Fibroblast of lung (primary cell): ENCODE data around the gene KLHL7. TPM values are rescaled to one million over a fixed set of nuclear protein-coding genes. Genes with fewer than 3 reads are reported as not detected.

Source experiments
- DNase-seq, 2 donors: peaks; one replicate each; pipeline versions ENCODE4 v3.0.0 to v3.0.0-alpha.2; 2010; ENCODE audit warnings: low read depth in 2 of 2
- H2AFZ ChIP-seq: 2 replicates; pipeline ENCODE4 v1.5.1; 2012; ENCODE audit warnings: low read length, control low read depth, inconsistent platforms
- H3K27ac ChIP-seq: 2 replicates; pipeline ENCODE4 v1.5.1; 2011; ENCODE audit warnings: low read length, control low read depth; ENCODE audit not compliant: insufficient read depth
- H3K27me3 ChIP-seq: 2 replicates; pipeline ENCODE4 v1.5.1; 2011; ENCODE audit warnings: mild to moderate bottlenecking, low read length; ENCODE audit not compliant: control insufficient read depth, insufficient read depth
- H3K36me3 ChIP-seq: 2 replicates; pipeline ENCODE4 v1.5.1; 2011; ENCODE audit warnings: low read length; ENCODE audit not compliant: control insufficient read depth, insufficient read depth
- H3K4me1 ChIP-seq: 2 replicates; pipeline ENCODE4 v1.5.1; 2011; ENCODE audit warnings: low read length; ENCODE audit not compliant: control insufficient read depth, insufficient read depth; ENCODE audit errors: extremely low read depth
- H3K4me2 ChIP-seq: 2 replicates; pipeline ENCODE4 v1.5.1; 2011; ENCODE audit warnings: low read length, control low read depth; ENCODE audit not compliant: insufficient read depth; ENCODE audit errors: extremely low read depth
- H3K4me3 ChIP-seq, 4 experiments: fragments of 200-600 bp in 1 of 4; sonication (generic) in 1 of 4; replicated peaks in 1 of 4; 2 replicates each; pipeline ENCODE4 v1.5.1; 2011 to 2016; ENCODE audit warnings: low read length in 4 of 4, low read depth in 3 of 4, mild to moderate bottlenecking in 3 of 4, control low read depth in 2 of 4, inconsistent platforms in 1 of 4, mixed read lengths in 1 of 4; ENCODE audit not compliant: insufficient read depth in 1 of 4; ENCODE audit errors: control extremely low read depth in 1 of 4
- H3K79me2 ChIP-seq: 2 replicates; pipeline ENCODE4 v1.5.1; 2012; ENCODE audit warnings: mild to moderate bottlenecking, low read length, inconsistent platforms; ENCODE audit not compliant: control insufficient read depth, insufficient read depth
- H3K9ac ChIP-seq: 2 replicates; pipeline ENCODE4 v1.5.1; 2011; ENCODE audit warnings: mild to moderate bottlenecking, low read length, control low read depth; ENCODE audit not compliant: insufficient read depth
- H3K9me3 ChIP-seq: 2 replicates; pipeline ENCODE4 v1.5.1; 2012; ENCODE audit warnings: low read depth, low read length; ENCODE audit not compliant: control insufficient read depth, insufficient read depth
- H4K20me1 ChIP-seq: 2 replicates; pipeline ENCODE4 v1.5.1; 2011; ENCODE audit warnings: low read length; ENCODE audit not compliant: control insufficient read depth, insufficient read depth; ENCODE audit errors: extremely low read depth
- EZH2 ChIP-seq: IDR thresholded peaks from 2 replicates; pipeline ENCODE4 v1.5.1; 2012; ENCODE audit warnings: low read length, control low read depth, mild to moderate bottlenecking; ENCODE audit errors: missing control alignments
- polyA plus RNA-seq, 2 donors: library from polyadenylated mRNA; depleted of rRNA in 1 of 2; stranded (reverse) in 1 of 2; unstranded in 1 of 2; fragments of >200 nt; gene quantifications; 2 replicates each; pipeline ENCODE4 v1.2.1, GENCODE V29; 2011 to 2012; ENCODE audit warnings: missing spikeins in 1 of 2
- total RNA-seq: library from RNA; depleted of rRNA; stranded (reverse); fragments of >200 nt; gene quantifications from 2 replicates; pipeline ENCODE4 v1.2.1, GENCODE V29; 2014
- TF ChIP-seq, protein P1 (sequence below), 2 donors: IDR thresholded peaks in 1 of 2; conservative IDR thresholded peaks in 1 of 2; 1 replicate in 1 of 2; 2 replicates in 1 of 2; pipeline ENCODE4 v1.5.1; 2011 to 2012; ENCODE audit warnings: low read length in 2 of 2, control low read depth in 1 of 2, inconsistent platforms in 1 of 2, low read depth in 1 of 2, mild to moderate bottlenecking in 1 of 2

KLHL7 gene
- total and polyA plus RNA-seq, 2 donors (not counting 1 experiment from before 2014, with no cell fraction given) = 23.5 to 44.5 TPM

GRCh38 chr7:23212395-23212794 lies 106.8 kb downstream of the KLHL7 start:
- TF ChIP-seq EZH2 = no peak
- TF ChIP-seq, protein P1, sequence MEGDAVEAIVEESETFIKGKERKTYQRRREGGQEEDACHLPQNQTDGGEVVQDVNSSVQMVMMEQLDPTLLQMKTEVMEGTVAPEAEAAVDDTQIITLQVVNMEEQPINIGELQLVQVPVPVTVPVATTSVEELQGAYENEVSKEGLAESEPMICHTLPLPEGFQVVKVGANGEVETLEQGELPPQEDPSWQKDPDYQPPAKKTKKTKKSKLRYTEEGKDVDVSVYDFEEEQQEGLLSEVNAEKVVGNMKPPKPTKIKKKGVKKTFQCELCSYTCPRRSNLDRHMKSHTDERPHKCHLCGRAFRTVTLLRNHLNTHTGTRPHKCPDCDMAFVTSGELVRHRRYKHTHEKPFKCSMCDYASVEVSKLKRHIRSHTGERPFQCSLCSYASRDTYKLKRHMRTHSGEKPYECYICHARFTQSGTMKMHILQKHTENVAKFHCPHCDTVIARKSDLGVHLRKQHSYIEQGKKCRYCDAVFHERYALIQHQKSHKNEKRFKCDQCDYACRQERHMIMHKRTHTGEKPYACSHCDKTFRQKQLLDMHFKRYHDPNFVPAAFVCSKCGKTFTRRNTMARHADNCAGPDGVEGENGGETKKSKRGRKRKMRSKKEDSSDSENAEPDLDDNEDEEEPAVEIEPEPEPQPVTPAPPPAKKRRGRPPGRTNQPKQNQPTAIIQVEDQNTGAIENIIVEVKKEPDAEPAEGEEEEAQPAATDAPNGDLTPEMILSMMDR (conservative IDR thresholded peaks at IDR 0.05 in 1 of 2, IDR thresholded peaks at IDR 0.05 in 1 of 2; ENCODE audit: low read depth in 1 of 2, low read length in 2 of 2) = no peak
- Histone ChIP-seq H3K9ac (no peak overlapping the region), H2AFZ (no peak overlapping the region), H3K4me1 (no peaks in the 10 kb centered on the region), H3K27me3 (no peaks in the 10 kb centered on the region), H3K27ac (no peak overlapping the region), H3K4me2 (no peak overlapping the region), H4K20me1 (no peaks in the 10 kb centered on the region), H3K79me2 (no peaks in the 10 kb centered on the region), H3K4me3 (no peak overlapping the region), H3K9me3 (no peaks in the 10 kb centered on the region), H3K36me3 (no peaks in the 10 kb centered on the region)
- no peak for DNase-seq

GRCh38 chr7:23212841-23213240 lies 107.3 kb downstream of the KLHL7 start:
- H3K79me2 ChIP-seq = no peaks in the 10 kb centered on the region
- H4K20me1 ChIP-seq = no peaks in the 10 kb centered on the region
- no peak overlapping the region for H3K4me3 ChIP-seq
- no peak for TF ChIP-seq EZH2
- TF ChIP-seq, protein P1 (conservative IDR thresholded peaks at IDR 0.05 in 1 of 2, IDR thresholded peaks at IDR 0.05 in 1 of 2; ENCODE audit: low read depth in 1 of 2, low read length in 2 of 2) = no peak
- H2AFZ ChIP-seq = no peak overlapping the region
- H3K4me2 ChIP-seq = no peak overlapping the region
- H3K27ac ChIP-seq = no peak overlapping the region
- H3K4me1 ChIP-seq = no peaks in the 10 kb centered on the region
- no peak for DNase-seq
- no peaks in the 10 kb centered on the region for H3K27me3 ChIP-seq
- H3K9me3 ChIP-seq = no peaks in the 10 kb centered on the region
- H3K9ac ChIP-seq = no peak overlapping the region
- H3K36me3 ChIP-seq = no peaks in the 10 kb centered on the region

DNA sequence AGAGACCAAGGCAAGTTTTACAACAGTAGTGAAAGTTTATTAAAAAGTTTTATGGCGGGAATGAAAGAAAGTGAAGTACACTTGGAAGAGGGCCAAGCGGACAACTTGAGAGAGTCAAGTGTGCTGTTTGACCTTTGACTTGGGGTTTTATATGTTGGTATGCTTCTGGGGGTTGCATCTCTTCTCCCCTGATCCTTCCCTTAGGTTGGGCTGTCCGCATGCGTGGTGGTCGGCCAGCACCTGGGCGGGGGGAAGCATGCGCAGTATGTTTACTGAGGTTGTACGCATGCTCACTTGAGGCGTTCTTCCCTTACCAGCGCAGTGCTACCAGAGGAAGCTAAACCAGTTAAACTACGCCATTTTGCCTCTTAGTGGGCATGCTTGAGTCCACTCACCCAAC lies 108.2 kb downstream of the KLHL7 start:
- Histone ChIP-seq H3K4me3 (no peak overlapping the region), H3K79me2 (no peaks in the 10 kb centered on the region), H3K36me3 (no peaks in the 10 kb centered on the region), H4K20me1 (no peaks in the 10 kb centered on the region), H3K27ac (no peak overlapping the region), H3K27me3 (no peaks in the 10 kb centered on the region), H2AFZ (no peak overlapping the region), H3K9ac (no peak overlapping the region), H3K4me2 (no peak overlapping the region), H3K9me3 (no peaks in the 10 kb centered on the region), H3K4me1 (no peaks in the 10 kb centered on the region)
- TF ChIP-seq EZH2 = no peak
- TF ChIP-seq, protein P1 (conservative IDR thresholded peaks at IDR 0.05 in 1 of 2, IDR thresholded peaks at IDR 0.05 in 1 of 2; ENCODE audit: low read depth in 1 of 2, low read length in 2 of 2) = no peak
- DNase-seq = no peak
